ENCODE measurements around the gene CRELD2. TPM values are rescaled to one million over a fixed set of nuclear protein-coding genes. Genes with fewer than 3 reads are reported as not detected.

Gene CRELD2
- total RNA-seq, 4 donors from 2014 or later: 8.9 to 15.0 (median 13.0) TPM

GRCh38 chr22:49927483-49928184 lies 9.2 kb downstream of the CRELD2 start:
- Histone ChIP-seq H3K27ac (no peak overlapping the region), H3K27me3 (peaks cover 0 to 7% (median 4%) of the 10 kb centered on the region in 3 donors), H3K4me1 (peaks cover 20 to 24% of the 10 kb centered on the region in 2 donors), H3K9me3 (no peaks in the 10 kb centered on the region), H3K4me3 (no peak overlapping the region), H3K36me3 (peaks cover 0 to 13% of the 10 kb centered on the region in 2 donors)
- TF ChIP-seq CTCF (IDR thresholded peaks at IDR 0.05 in 4 of 5, conservative IDR thresholded peaks at IDR 0.05 in 1 of 5): no peak
- TF ChIP-seq POLR2A (IDR thresholded peaks at IDR 0.05): no peak
- in situ Hi-C loops (cut with MboI; ENCODE audit: low sequenced_read_pairs in 4 of 4): no loop called here
- ATAC-seq (no peak), DNase-seq (no peak)
- intact Hi-C loops (cut with DNase I; ENCODE audit: low total_unique reads): no loop called here

GRCh38 chr22:49928185-49928495 lies 9.7 kb downstream of the CRELD2 start:
- peaks cover 26 to 29% of the 10 kb centered on the region in 2 donors for H3K4me1 ChIP-seq
- DNase-seq (no peak), ATAC-seq (no peak)
- H3K4me3 ChIP-seq: no peak overlapping the region
- in situ Hi-C loops (cut with MboI; ENCODE audit: low sequenced_read_pairs in 4 of 4): no loop called here
- intact Hi-C loops (cut with DNase I; ENCODE audit: low total_unique reads): no loop called here
- no peaks in the 10 kb centered on the region for H3K9me3 ChIP-seq
- no peak overlapping the region for H3K27ac ChIP-seq
- TF ChIP-seq CTCF (IDR thresholded peaks at IDR 0.05 in 4 of 5, conservative IDR thresholded peaks at IDR 0.05 in 1 of 5) (no peak), POLR2A (IDR thresholded peaks at IDR 0.05) (no peak)
- peaks cover 0 to 12% of the 10 kb centered on the region in 2 donors for H3K36me3 ChIP-seq
- H3K27me3 ChIP-seq: peaks cover 0 to 7% (median 4%) of the 10 kb centered on the region in 3 donors

- DNase-seq (no peak), ATAC-seq (no peak)
- in situ Hi-C loops (cut with MboI; ENCODE audit: low sequenced_read_pairs in 4 of 4): no loop called here
- Histone ChIP-seq H3K4me1 (peaks cover 31 to 35% of the 10 kb centered on the region in 2 donors), H3K36me3 (peaks cover 0 to 8% of the 10 kb centered on the region in 2 donors), H3K9me3 (no peaks in the 10 kb centered on the region), H3K27ac (no peak overlapping the region), H3K27me3 (peaks cover 0 to 7% (median 4%) of the 10 kb centered on the region in 3 donors), H3K4me3 (no peak overlapping the region)
- intact Hi-C loops (cut with DNase I; ENCODE audit: low total_unique reads): loop anchor here (1.0 kb wide), 1 partner anchor 102 kb away; no protein-coding TSS in a partner anchor
- no peak for TF ChIP-seq POLR2A (IDR thresholded peaks at IDR 0.05)
Measured at GRCh38 chr22:49928555-49929210, 10.2 kb downstream of the CRELD2 start.

GRCh38 chr22:49929211-49929979 lies 11.0 kb downstream of the CRELD2 start:
- intact Hi-C loops (cut with DNase I; ENCODE audit: low total_unique reads) (loop anchor here (1.0 kb wide), 1 partner anchor 101 kb away; no protein-coding TSS in a partner anchor), in situ Hi-C loops (cut with MboI; ENCODE audit: low sequenced_read_pairs in 4 of 4) (no loop called here)
- Histone ChIP-seq H3K4me1 (peaks cover 38 to 42% of the 10 kb centered on the region in 2 donors), H3K4me3 (peak overlapping the region in 1 of 4 donors; percentile 18), H3K36me3 (peaks cover 0 to 8% of the 10 kb centered on the region in 2 donors), H3K27me3 (peaks cover 0 to 7% (median 4%) of the 10 kb centered on the region in 3 donors), H3K9me3 (no peaks in the 10 kb centered on the region), H3K27ac (peak overlapping the region in 1 of 4 donors; percentile 97)
- ATAC-seq: peak; percentile 9 to 16
- peak in 1 of 2 donors; percentile 59 for DNase-seq
- TF ChIP-seq CTCF (IDR thresholded peaks at IDR 0.05 in 4 of 5, conservative IDR thresholded peaks at IDR 0.05 in 1 of 5): peak in 4 of 5 experiments; percentile 97 to 100 (median 99)
- TF ChIP-seq POLR2A (IDR thresholded peaks at IDR 0.05): no peak

Measured in gastrocnemius medialis (tissue), 4 donors.